Measurements from ENCODE around the gene PRKAG3. TPM values are rescaled to one million over a fixed set of nuclear protein-coding genes. Genes with fewer than 3 reads are reported as not detected.
"Not testable (repeated sequence)": the region's sequence is repeated elsewhere in the genome, so short reads cannot be mapped to it uniquely, and the experiment has no call there.

Gene PRKAG3
- polyA plus RNA-seq, 6 donors from 2014 or later: not detected

DNA sequence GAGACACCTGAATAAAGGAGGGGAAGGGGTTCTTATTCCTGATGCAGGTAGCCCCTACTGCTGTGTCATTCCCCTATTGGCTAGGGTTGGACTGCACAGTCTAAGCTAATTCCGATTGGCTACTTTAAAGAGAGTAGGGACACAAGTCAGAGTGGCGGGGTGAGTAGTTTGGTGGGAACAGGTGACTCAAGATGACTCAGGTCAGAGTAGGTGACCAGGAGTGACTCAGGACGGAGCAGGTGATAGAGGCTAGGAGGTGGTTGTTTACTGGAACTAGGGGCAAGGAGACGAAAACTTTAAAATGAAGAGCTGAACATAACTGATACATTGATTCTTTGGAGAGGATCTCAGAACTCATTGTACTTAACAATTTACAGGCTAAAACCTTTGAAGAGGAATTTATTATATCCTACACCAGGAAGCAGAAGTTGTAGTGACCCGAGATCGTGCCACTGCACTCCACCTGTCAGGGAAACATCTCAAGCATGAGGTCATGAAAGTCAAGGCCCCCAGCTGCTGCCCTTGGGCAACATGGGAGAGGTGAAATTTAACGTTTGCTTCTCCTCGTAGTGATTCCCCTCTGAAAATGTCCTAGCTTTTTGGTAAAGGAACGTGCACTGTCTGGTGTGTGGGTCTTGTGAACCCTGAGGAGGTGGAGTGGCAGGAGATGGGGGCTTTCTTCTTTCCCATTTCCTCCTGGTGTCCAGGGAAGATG, 54.2 kb downstream of the PRKAG3 start:
- H3K4me3 Mint-ChIP-seq: no peak overlapping the region
- peaks cover 0 to 4% (median 4%) of the 10 kb centered on the region in 3 donors for H3K4me1 Mint-ChIP-seq
- H3K27me3 Mint-ChIP-seq: peaks cover 31 to 37% (median 36%) of the 10 kb centered on the region in 3 donors
- peaks cover 15 to 38% of the 10 kb centered on the region in 2 donors for H3K36me3 Mint-ChIP-seq
- H3K9me3 Mint-ChIP-seq: peaks cover 10 to 32% (median 21%) of the 10 kb centered on the region in 7 donors
- peak overlapping the region in 1 of 6 donors; percentile 58 for H3K27ac Mint-ChIP-seq
- DNase-seq (no peak), ATAC-seq (ENCODE audit: low read depth in 2 of 2) (no peak)

- H3K4me1 Mint-ChIP-seq: peaks cover 0 to 4% (median 0%) of the 10 kb centered on the region in 3 donors
- ATAC-seq (ENCODE audit: low read depth in 2 of 2) (no peak), DNase-seq (no peak)
- H3K4me3 Mint-ChIP-seq: no peak overlapping the region
- peaks cover 15 to 38% of the 10 kb centered on the region in 2 donors for H3K36me3 Mint-ChIP-seq
- H3K9me3 Mint-ChIP-seq: peaks cover 10 to 32% (median 21%) of the 10 kb centered on the region in 7 donors
- H3K27me3 Mint-ChIP-seq: peaks cover 27 to 30% (median 30%) of the 10 kb centered on the region in 3 donors
- no peak overlapping the region for H3K27ac Mint-ChIP-seq
Observed at GRCh38 chr2:218776488-218776887, 55.1 kb downstream of the PRKAG3 start.

DNA sequence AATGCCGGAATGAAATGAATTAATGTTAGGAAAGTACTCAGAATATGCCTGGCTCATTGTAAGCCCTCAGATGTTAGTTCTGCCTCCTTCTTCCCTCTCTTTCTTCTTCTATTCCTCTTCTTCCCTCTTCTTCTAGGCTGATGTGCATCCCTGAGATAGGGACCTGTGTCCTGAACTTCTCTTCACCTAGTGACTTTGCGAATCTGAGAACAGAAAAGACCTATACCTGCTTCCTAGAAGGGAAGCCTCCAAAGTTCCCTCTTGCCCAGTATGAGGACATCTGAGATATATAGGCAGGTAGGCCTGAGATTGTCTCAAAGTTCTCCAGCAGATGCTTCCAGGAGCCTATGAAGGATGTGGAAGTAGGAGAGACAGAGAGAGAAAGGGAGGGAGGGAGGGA, 57.7 kb downstream of the PRKAG3 start:
- H3K4me1 Mint-ChIP-seq: no peaks in the 10 kb centered on the region
- peak overlapping the region in 1 of 8 donors; percentile 66 for H3K4me3 Mint-ChIP-seq
- DNase-seq: no peak
- no peak overlapping the region for H3K27ac Mint-ChIP-seq
- H3K36me3 Mint-ChIP-seq: peaks cover 13 to 35% of the 10 kb centered on the region in 2 donors
- peaks cover 4 to 12% (median 5%) of the 10 kb centered on the region in 3 donors for H3K27me3 Mint-ChIP-seq
- ATAC-seq (ENCODE audit: low read depth in 2 of 2): no peak
- peaks cover 10 to 27% (median 19%) of the 10 kb centered on the region in 7 donors for H3K9me3 Mint-ChIP-seq

DNA sequence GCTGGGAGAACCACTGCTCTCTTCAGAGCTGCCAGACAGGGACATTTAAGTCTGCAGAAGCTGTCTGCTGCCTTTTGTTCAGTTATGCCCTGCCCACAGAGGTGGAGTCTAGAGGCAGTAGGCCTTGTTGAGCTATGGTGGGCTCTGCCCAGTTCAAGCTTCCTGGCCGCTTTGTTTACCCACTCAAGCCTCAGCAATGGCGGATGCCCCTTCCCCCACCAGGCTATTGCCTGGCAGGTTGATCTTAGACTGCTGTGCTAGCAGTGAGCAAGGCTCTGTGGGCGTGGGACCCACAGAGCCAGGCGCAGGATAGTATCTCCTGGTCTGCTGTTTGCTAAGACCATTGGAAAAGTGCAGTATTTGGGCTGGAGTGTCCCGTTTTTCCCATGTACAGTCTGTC, 58.8 kb downstream of the PRKAG3 start:
- not testable (repeated sequence) for H3K27me3 Mint-ChIP-seq; DNase-seq; H3K4me3 Mint-ChIP-seq; ATAC-seq (ENCODE audit: low read depth in 2 of 2); H3K4me1 Mint-ChIP-seq; H3K27ac Mint-ChIP-seq
- Mint-ChIP-seq H3K36me3 (peaks cover 7 to 27% of the 10 kb centered on the region in 2 donors), H3K9me3 (peaks cover 9 to 25% (median 15%) of the 10 kb centered on the region in 7 donors)

Other genes starting within 250 kb of the PRKAG3 start
- under 1 TPM in 1 of 6 donors, not detected in 5; 0.21 TPM for gene PLCD4, start 223.9 kb downstream of the PRKAG3 start, polyA plus RNA-seq (ENCODE audit: low read depth in 6 of 6)
- gene ZNF142, start 172.2 kb downstream of the PRKAG3 start, polyA plus RNA-seq (ENCODE audit: low read depth in 6 of 6): 10 to 100 TPM in 1 of 6 donors, 1 to 10 TPM in 4, not detected in 1; 4.8 to 24.9 (median 5.9) TPM
- 10 to 100 TPM; 16.8 to 30.2 (median 23.0) TPM for gene BCS1L, start 172.1 kb downstream of the PRKAG3 start, polyA plus RNA-seq (ENCODE audit: low read depth in 6 of 6)
- 10 to 100 TPM; 16.9 to 30.6 (median 20.0) TPM for gene RNF25, start 159.8 kb downstream of the PRKAG3 start, polyA plus RNA-seq (ENCODE audit: low read depth in 6 of 6)
- 1 to 10 TPM; 2.0 to 5.9 (median 3.3) TPM for gene STK36, start 159.7 kb downstream of the PRKAG3 start, polyA plus RNA-seq (ENCODE audit: low read depth in 6 of 6)
- 1 to 10 TPM in 5 of 6 donors, not detected in 1; 3.4 to 9.3 (median 6.0) TPM for gene TTLL4, start 121.0 kb downstream of the PRKAG3 start, polyA plus RNA-seq (ENCODE audit: low read depth in 6 of 6)
- gene CYP27A1, start 49.7 kb downstream of the PRKAG3 start, polyA plus RNA-seq (ENCODE audit: low read depth in 6 of 6): under 1 TPM in 5 of 6 donors, not detected in 1; 0.17 to 0.68 (median 0.28) TPM
- under 1 TPM in 4 of 6 donors, not detected in 2; 0.44 to 0.79 (median 0.57) TPM for gene WNT6, start 28.0 kb upstream of the PRKAG3 start, polyA plus RNA-seq (ENCODE audit: low read depth in 6 of 6)
- gene WNT10A, start 49.0 kb upstream of the PRKAG3 start, polyA plus RNA-seq (ENCODE audit: low read depth in 6 of 6): 10 to 100 TPM in 3 of 6 donors, 1 to 10 TPM in 3; 6.4 to 23.9 (median 10.7) TPM
- not detected for gene CDK5R2, start 127.9 kb upstream of the PRKAG3 start, polyA plus RNA-seq (ENCODE audit: low read depth in 6 of 6)
- gene FEV, start 153.4 kb upstream of the PRKAG3 start, polyA plus RNA-seq (ENCODE audit: low read depth in 6 of 6): not detected
- not detected for gene CRYBA2, start 161.6 kb upstream of the PRKAG3 start, polyA plus RNA-seq (ENCODE audit: low read depth in 6 of 6)
- gene CFAP65, start 209.7 kb upstream of the PRKAG3 start, polyA plus RNA-seq (ENCODE audit: low read depth in 6 of 6): not detected
- gene IHH, start 229.1 kb upstream of the PRKAG3 start, polyA plus RNA-seq (ENCODE audit: low read depth in 6 of 6): not detected

Data from naive B cell (primary cell).